ENCODE measurements around the gene CCDC149.

The CCDC149 gene

DNA sequence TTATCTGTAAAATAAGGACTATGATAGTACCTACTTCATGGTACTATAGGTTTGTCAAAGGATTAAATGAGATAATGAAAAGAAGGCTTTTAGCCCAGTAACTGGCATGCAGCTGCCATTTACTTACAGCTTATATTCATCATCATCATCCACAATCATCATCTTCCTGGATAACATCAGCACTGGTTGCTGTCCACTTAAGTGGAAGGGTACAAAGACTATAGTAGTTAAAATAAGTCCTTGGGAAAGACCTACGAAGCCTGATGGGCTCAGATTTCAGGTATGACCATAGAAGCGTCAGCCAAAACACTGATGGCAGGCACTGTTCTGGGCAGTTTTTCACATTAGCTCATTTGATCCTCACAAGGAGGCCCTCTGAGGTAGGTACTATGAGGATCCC is 20.6 kb downstream of the CCDC149 start:
- TF ChIP-seq, protein P1, sequence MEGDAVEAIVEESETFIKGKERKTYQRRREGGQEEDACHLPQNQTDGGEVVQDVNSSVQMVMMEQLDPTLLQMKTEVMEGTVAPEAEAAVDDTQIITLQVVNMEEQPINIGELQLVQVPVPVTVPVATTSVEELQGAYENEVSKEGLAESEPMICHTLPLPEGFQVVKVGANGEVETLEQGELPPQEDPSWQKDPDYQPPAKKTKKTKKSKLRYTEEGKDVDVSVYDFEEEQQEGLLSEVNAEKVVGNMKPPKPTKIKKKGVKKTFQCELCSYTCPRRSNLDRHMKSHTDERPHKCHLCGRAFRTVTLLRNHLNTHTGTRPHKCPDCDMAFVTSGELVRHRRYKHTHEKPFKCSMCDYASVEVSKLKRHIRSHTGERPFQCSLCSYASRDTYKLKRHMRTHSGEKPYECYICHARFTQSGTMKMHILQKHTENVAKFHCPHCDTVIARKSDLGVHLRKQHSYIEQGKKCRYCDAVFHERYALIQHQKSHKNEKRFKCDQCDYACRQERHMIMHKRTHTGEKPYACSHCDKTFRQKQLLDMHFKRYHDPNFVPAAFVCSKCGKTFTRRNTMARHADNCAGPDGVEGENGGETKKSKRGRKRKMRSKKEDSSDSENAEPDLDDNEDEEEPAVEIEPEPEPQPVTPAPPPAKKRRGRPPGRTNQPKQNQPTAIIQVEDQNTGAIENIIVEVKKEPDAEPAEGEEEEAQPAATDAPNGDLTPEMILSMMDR (conservative IDR thresholded peaks at IDR 0.05; ENCODE audit: low read depth, low read length): no peak
- no peak for DNase-seq (ENCODE audit: low read depth)
- H3K4me3 ChIP-seq (ENCODE audit: low read depth, low read length): no peak overlapping the region

- TF ChIP-seq, protein P1 (conservative IDR thresholded peaks at IDR 0.05; ENCODE audit: low read depth, low read length): no peak
- no peak for DNase-seq (ENCODE audit: low read depth)
Measured at GRCh38 chr4:24890561-24891126, 22.2 kb downstream of the CCDC149 start.

GRCh38 chr4:24889991-24890390 is 22.9 kb downstream of the CCDC149 start:
- H3K4me3 ChIP-seq (ENCODE audit: low read depth, low read length): no peak overlapping the region
- TF ChIP-seq, protein P1 (conservative IDR thresholded peaks at IDR 0.05; ENCODE audit: low read depth, low read length): no peak
- no peak for DNase-seq (ENCODE audit: low read depth)

More at GRCh38 chr4:24890561-24891126, 22.2 kb downstream of the CCDC149 start:
- no peak overlapping the region for H3K4me3 ChIP-seq (ENCODE audit: low read depth, low read length)

GRCh38 chr4:24888475-24889344 is 24.1 kb downstream of the CCDC149 start:
- no peak for DNase-seq (ENCODE audit: low read depth)
- no peak overlapping the region for H3K4me3 ChIP-seq (ENCODE audit: low read depth, low read length)
- TF ChIP-seq, protein P1 (conservative IDR thresholded peaks at IDR 0.05; ENCODE audit: low read depth, low read length): no peak

GRCh38 chr4:24887881-24888430 is 24.9 kb downstream of the CCDC149 start:
- DNase-seq (ENCODE audit: low read depth): no peak
- TF ChIP-seq, protein P1 (conservative IDR thresholded peaks at IDR 0.05; ENCODE audit: low read depth, low read length): no peak
- H3K4me3 ChIP-seq (ENCODE audit: low read depth, low read length): no peak overlapping the region

DNA sequence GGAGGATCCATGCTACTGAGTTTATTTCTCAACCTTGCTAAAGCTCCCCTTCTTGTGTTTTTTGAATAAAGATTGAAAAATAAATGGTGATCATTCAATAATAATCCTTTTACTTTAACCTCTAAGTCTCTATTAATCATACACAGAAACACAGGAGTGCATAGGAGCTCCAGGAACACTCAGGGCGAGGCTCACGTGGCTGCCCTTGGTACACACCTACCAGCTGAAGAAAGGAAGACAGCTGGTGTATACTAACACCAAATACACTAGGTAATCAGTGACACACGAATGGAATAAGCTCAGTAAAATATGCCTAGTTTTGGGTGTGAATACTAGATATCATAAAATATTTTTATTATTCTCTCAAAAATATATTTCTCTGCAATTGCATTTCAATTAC is 26.2 kb downstream of the CCDC149 start:
- TF ChIP-seq, protein P1 (conservative IDR thresholded peaks at IDR 0.05; ENCODE audit: low read depth, low read length): no peak
- no peak overlapping the region for H3K4me3 ChIP-seq (ENCODE audit: low read depth, low read length)

More for the DNA sequence above, 26.2 kb downstream of the CCDC149 start:
- no peak for DNase-seq (ENCODE audit: low read depth)
